Activated T-cell treated with anti-CD3 and anti-CD28 coated beads, Interleukin-2, amount 50 U/mL, for 24 hours (primary cell): Measurements from ENCODE around the gene PBX1.

Experiments used
- DNase-seq: peaks from one replicate; pipeline ENCODE4 v3.0.0-alpha.2; 2020
- H3K27ac Mint-ChIP-seq: 2 replicates; pipeline ENCODE4 v1.8.0; 2020; ENCODE audit warnings: mild to moderate bottlenecking, mixed read lengths
- H3K27me3 Mint-ChIP-seq: 2 replicates; pipeline ENCODE4 v1.8.0; 2020; ENCODE audit warnings: mixed read lengths
- H3K36me3 Mint-ChIP-seq: 2 replicates; pipeline ENCODE4 v1.8.0; 2020; ENCODE audit warnings: low read depth, mixed read lengths
- H3K4me1 Mint-ChIP-seq: 2 replicates; pipeline ENCODE4 v1.8.0; 2020; ENCODE audit warnings: low read depth, mixed read lengths
- H3K4me3 Mint-ChIP-seq: 2 replicates; pipeline ENCODE4 v1.8.0; 2020; ENCODE audit warnings: mild to moderate bottlenecking, moderate library complexity, mixed read lengths
- H3K9me3 Mint-ChIP-seq: 2 replicates; pipeline ENCODE4 v1.8.0; 2020; ENCODE audit warnings: mixed read lengths

Gene PBX1

DNA sequence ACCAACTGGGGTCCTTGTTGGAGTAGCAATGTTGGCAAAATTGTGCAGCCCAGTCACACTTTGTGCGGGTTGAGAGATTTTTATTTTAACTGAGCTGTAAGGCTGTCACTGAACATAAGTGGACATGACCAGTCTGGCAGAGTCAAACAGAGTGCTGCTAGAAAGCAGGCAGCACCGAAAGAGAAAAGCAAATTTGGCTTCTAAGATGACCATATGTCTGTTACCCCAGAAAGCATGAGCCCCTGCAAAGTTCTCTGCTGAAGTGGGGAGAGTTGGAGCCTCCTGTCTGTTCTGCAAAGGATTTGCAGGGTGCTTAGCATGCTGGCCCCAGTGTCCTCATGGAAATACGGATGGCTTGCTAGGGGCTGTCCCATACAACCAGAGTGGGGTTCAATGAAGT, 220.4 kb downstream of the PBX1 start:
- DNase-seq: no peak
- Mint-ChIP-seq H3K9me3 (no peaks in the 10 kb centered on the region), H3K27me3 (no peaks in the 10 kb centered on the region), H3K27ac (no peak overlapping the region), H3K4me3 (no peak overlapping the region), H3K36me3 (no peaks in the 10 kb centered on the region), H3K4me1 (no peaks in the 10 kb centered on the region)

DNA sequence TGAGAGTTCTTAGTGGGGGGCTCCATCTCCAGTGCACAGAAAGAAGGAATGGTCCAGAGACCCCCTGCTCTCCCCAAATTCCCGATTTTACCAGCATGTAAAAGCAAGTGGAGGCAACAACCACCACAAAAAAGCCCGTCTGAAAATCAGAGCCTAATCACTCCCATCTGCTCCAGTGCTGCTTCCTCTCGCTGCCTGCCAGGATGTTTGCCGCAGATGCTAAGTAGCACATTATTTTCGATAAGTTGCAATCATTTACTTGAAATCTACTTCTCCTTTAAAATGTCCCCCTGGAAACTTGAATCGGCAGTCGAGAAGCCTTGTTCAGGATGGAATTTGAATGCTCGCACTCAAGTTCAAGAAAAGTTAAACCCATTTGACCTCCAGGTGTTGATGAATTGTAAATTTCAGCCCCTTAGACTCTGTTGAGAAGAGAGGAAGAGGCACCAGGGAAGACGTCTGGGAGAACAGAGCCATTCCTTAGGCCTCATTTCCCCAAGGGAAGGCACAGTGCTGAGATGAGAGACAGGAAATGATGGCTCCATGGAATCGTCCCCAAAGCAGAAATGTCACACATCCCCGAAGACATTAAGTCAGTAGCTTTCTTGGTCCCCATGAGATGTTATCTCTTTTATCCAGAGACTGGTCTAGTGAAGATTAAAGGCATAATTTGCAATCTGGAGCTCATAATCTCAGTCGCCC, 221.3 kb downstream of the PBX1 start:
- H3K4me3 Mint-ChIP-seq: no peak overlapping the region
- H3K36me3 Mint-ChIP-seq: no peaks in the 10 kb centered on the region
- no peaks in the 10 kb centered on the region for H3K9me3 Mint-ChIP-seq
- H3K4me1 Mint-ChIP-seq: no peaks in the 10 kb centered on the region
- DNase-seq: no peak
- H3K27me3 Mint-ChIP-seq: no peaks in the 10 kb centered on the region
- H3K27ac Mint-ChIP-seq: no peak overlapping the region

DNA sequence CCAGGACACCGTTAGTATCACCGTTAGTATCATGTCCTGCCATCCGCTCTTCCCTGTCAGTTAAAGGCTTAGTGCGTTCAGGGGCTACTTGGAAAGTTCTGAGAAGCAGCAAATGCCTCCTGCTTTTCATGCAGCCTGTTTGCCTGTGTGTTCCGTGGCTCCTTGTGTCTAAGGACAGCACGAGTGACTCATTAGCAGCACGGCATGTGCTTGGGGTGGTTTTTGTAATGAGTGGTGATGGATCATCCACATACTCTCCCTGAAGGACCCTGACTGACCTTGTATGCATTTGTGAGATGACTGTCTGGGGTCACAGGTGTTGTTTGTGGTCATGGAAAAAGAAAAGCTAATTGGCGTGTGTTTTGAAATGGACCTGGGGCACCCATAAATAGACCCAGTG, 221.9 kb downstream of the PBX1 start:
- H3K36me3 Mint-ChIP-seq: no peaks in the 10 kb centered on the region
- H3K27ac Mint-ChIP-seq: no peak overlapping the region
- H3K27me3 Mint-ChIP-seq: no peaks in the 10 kb centered on the region
- no peak overlapping the region for H3K4me3 Mint-ChIP-seq
- H3K9me3 Mint-ChIP-seq: no peaks in the 10 kb centered on the region
- no peaks in the 10 kb centered on the region for H3K4me1 Mint-ChIP-seq
- DNase-seq: no peak

DNA sequence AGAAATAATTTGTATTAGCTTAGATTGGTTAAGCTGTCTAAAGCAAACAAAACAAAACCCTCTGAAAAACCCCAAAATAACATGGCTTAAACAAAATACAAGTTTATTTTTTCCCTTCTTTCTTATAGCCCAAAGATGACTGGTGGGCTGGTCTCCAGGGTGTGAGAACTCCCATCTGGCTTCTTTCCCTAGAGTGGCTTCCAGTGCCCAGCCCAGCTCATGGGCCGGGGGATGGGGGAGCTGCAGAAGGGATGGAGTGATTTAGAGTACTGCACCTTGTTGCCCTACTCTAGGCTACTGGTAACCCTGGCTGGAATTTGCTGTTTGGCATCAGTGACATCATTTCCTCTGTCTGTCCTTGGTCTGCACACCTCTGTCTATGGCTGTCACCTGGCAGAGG, 223.0 kb downstream of the PBX1 start:
- Mint-ChIP-seq H3K4me3 (no peak overlapping the region), H3K4me1 (no peaks in the 10 kb centered on the region), H3K27me3 (no peaks in the 10 kb centered on the region), H3K27ac (no peak overlapping the region), H3K36me3 (no peaks in the 10 kb centered on the region), H3K9me3 (no peaks in the 10 kb centered on the region)
- DNase-seq: no peak

DNA sequence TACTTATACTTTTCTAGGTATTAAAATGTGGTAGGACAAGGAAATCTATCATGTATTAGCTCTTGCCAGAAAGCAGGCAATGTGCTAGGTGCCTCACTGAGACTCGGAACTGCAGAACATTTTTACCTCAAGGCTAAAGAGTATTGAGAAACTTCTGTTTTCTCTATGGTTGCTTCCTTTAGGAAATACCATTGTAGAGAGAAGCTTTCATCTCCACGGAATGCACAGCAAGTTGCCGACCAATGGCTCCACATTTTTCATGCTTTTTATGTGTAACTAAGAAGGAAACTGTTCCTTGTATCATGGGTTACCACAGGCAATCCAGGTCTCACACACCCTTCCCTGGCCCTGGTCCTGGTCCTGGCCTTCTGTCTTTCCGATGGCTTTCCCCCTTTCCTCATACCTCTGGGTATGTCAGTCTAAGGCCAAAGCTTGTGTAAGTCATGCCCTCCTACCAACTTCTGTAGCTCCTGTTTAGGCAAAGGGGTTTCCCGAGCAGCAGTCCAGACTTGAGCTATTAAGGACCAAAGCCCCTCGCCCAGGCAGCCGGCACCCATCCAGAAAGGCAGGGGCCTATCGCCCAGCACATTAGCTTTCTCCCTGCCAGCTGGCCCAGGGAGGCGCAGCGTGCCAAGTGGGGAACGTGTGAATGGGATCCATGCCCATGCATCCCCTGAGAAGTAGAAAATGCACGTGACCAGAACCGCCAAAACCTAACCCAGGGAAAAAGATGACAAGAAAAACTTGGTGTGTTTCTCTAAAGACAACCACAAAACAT, 225.0 kb downstream of the PBX1 start:
- Mint-ChIP-seq H3K9me3 (no peaks in the 10 kb centered on the region), H3K27me3 (peaks cover 6% of the 10 kb centered on the region), H3K27ac (no peak overlapping the region), H3K36me3 (no peaks in the 10 kb centered on the region), H3K4me3 (no peak overlapping the region), H3K4me1 (peaks cover 4% of the 10 kb centered on the region)
- DNase-seq: no peak

DNA sequence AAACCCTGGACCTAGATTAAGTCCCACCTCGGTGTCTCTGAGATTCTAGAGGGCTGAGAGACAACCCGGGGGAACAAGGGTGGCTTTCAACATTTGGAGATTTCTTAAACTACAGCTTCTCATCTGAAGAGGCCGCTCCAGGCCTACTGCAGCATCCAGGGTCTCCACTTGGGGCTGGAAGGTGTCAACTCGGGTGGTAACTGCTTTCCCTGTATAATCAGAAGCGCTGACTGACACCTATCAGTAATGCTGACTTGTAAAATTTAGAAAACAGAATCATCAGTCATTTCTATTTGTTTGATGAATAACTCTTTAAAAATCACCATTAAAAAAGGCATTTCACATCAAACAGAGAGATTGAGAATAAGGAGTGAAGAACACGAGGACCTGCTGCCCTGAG, 226.0 kb downstream of the PBX1 start:
- Mint-ChIP-seq H3K9me3 (no peaks in the 10 kb centered on the region), H3K36me3 (no peaks in the 10 kb centered on the region), H3K4me3 (no peak overlapping the region), H3K27ac (no peak overlapping the region), H3K27me3 (peaks cover 6% of the 10 kb centered on the region), H3K4me1 (peaks cover 4% of the 10 kb centered on the region)
- DNase-seq: no peak

DNA sequence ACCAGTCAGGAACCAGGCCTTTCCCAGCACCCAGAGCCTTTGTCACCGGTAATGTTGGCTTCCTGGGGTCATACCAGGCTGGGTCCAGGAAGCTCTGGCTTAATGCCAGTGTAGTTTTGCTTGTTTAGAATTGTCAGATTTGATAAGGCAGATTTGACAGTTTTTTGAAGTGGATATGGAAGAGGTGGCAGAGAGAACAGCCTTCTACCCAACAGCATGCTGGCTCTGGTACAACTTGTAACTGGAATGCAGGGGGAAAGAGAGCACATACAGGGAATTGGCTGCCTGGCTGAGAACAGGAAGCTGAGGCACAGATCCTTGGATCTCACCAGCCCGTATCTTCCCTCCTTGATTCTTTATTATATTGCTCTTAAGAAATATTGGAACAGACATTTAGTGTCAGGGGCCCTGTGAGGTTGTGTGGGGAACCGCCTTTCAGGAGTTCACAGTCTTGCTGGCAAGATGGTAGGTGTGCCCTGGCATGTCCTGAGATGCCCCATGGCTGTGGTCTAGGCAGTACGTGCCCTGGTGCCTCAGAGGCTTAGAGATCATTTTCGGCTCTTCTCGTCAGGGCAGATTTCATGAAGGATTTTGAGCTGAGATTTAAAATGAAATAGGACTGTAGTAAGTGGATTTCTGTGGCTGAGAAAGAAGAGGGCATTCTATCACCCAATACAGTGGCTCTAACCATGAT, 227.0 kb downstream of the PBX1 start:
- Mint-ChIP-seq H3K36me3 (no peaks in the 10 kb centered on the region), H3K4me1 (peaks cover 4% of the 10 kb centered on the region), H3K4me3 (no peak overlapping the region), H3K27ac (no peak overlapping the region), H3K9me3 (no peaks in the 10 kb centered on the region), H3K27me3 (peaks cover 6% of the 10 kb centered on the region)
- no peak for DNase-seq

DNA sequence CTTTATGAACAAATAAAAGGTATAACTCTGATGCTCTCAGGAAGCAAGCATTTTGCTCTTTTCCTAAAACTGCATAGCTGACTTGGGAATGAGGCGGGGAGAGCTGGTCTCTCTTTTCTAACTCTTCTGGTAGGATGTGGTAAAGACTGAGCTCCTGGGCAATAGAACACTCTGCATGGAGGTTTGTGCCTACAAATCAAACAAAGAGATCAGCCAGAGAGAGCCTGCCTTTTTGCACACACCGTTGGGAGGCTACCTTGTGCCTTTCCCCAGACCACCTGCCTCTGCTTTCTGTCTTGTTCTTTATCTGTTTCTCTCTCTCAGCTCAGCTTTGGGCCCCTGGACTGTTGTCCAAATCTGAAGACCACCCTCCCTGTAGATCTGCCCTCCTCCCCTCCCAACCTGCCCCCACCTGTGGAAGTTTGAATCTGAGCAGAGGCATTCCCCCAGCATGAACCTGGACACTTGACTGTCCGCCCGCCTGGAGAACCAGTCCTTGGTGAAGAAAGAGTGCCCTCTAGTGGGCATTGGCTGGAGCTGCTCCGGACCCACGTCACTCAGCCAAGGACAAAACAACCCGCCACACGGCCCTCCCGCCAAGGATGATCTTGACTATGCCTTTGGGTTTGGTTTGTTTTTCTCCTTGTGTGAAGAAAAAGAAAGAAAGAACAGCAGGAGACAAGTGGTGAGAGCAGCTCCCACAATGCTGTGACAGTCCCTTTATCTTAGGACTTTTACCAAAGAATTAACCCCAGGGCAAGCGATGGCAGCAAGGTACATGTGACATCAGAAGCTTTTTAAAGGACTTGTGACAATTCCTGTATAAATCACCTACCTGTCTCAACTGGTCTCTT, 228.2 kb downstream of the PBX1 start:
- no peak overlapping the region for H3K4me3 Mint-ChIP-seq
- peaks cover 6% of the 10 kb centered on the region for H3K27me3 Mint-ChIP-seq
- no peak overlapping the region for H3K27ac Mint-ChIP-seq

DNA sequence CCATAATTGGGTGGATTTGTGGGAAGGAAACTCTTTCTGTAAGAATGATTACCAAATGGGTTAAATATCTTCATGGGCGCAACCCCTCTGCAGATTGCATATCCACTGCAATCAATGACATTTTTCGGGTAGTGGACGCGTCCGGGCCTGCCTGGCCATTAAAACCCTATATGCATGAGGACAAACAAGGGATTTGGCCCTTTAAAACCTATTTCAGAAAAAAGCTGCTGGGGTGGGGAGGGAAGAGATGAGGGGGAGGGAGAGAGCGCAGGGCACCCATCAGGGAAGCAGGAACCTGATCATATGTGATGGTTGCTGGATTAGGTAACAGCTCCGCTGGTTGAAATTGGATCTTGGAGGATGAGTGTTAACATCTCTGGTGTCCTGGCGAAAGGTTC, 228.8 kb downstream of the PBX1 start:
- H3K4me3 Mint-ChIP-seq: no peak overlapping the region
- peaks cover 6% of the 10 kb centered on the region for H3K27me3 Mint-ChIP-seq
- DNase-seq: no peak
- H3K36me3 Mint-ChIP-seq: no peaks in the 10 kb centered on the region
- peaks cover 4% of the 10 kb centered on the region for H3K4me1 Mint-ChIP-seq
- H3K9me3 Mint-ChIP-seq: no peaks in the 10 kb centered on the region
- H3K27ac Mint-ChIP-seq: no peak overlapping the region

More for the DNA sequence above, 228.2 kb downstream of the PBX1 start:
- no peaks in the 10 kb centered on the region for H3K9me3 Mint-ChIP-seq
- DNase-seq: peak; percentile 70
- no peaks in the 10 kb centered on the region for H3K36me3 Mint-ChIP-seq
- peaks cover 4% of the 10 kb centered on the region for H3K4me1 Mint-ChIP-seq

DNA sequence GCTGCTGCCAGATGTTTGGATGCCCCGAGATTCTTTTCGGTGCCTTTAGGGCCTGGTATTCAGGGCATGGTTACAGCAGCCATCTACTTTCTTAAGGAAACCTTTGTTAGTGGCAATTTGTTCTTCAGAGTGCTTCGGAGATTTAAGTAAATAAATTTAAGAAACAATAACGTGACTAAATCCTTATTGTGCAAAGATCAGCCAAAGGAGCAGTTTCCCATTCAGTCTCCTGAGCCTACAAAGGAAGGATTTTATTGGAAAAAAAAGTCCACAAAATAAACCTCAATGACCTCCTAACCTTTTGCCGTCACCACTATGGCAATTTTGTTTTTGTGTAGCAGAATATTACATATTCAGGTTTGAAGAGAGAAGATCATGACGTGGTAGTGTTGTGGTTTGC, 231.1 kb downstream of the PBX1 start:
- no peaks in the 10 kb centered on the region for H3K9me3 Mint-ChIP-seq
- H3K27ac Mint-ChIP-seq: no peak overlapping the region
- H3K36me3 Mint-ChIP-seq: no peaks in the 10 kb centered on the region
- peaks cover 6% of the 10 kb centered on the region for H3K27me3 Mint-ChIP-seq
- no peak for DNase-seq
- peaks cover 4% of the 10 kb centered on the region for H3K4me1 Mint-ChIP-seq
- no peak overlapping the region for H3K4me3 Mint-ChIP-seq

DNA sequence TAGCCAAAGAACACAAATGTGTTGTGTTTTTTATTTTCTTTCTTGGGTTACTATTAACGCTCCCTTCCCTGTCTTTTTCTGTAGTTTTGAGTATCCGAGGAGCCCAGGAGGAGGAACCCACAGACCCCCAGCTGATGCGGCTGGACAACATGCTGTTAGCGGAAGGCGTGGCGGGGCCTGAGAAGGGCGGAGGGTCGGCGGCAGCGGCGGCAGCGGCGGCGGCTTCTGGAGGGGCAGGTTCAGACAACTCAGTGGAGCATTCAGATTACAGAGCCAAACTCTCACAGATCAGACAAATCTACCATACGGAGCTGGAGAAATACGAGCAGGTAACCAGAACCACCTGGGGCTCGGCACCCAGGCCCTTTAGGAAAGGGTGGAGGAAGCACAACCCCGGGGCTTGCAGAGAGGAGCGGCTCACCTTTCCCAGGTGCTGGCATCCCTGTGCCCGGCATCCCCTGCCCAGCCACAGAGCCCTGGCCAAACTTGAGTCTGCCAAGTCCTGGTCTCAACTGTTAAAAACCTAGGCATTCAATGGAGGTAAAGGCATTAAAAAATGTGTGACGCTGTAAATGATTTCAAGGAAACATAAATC, 233.5 kb downstream of the PBX1 start:
- H3K36me3 Mint-ChIP-seq: no peaks in the 10 kb centered on the region

DNA sequence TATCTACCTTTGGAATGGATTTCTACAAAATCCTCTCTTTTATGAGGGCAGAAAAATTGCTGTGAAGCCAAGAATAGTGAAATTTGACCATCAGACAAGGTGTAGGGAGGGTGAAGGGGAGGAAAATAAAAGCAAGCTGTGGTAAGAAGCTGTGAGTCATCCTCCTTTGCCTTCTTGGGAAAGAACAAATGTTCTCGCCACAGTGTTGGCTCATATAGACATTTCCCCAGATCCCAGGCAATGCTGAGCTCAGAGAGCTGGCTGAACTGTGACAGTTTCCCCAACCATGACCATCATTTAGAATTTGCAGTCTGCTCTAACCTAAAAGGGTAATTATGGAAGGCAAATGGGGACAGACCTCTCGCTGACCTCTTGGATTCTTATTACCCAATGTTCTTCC, 235.4 kb downstream of the PBX1 start:
- Mint-ChIP-seq H3K27ac (no peak overlapping the region), H3K27me3 (no peaks in the 10 kb centered on the region), H3K9me3 (no peaks in the 10 kb centered on the region), H3K4me3 (no peak overlapping the region), H3K36me3 (no peaks in the 10 kb centered on the region), H3K4me1 (no peaks in the 10 kb centered on the region)
- DNase-seq: no peak

More for the DNA sequence above, 233.5 kb downstream of the PBX1 start:
- Mint-ChIP-seq H3K27me3 (peaks cover 4% of the 10 kb centered on the region), H3K27ac (no peak overlapping the region), H3K9me3 (no peaks in the 10 kb centered on the region), H3K4me1 (no peaks in the 10 kb centered on the region), H3K4me3 (no peak overlapping the region)
- no peak for DNase-seq

DNA sequence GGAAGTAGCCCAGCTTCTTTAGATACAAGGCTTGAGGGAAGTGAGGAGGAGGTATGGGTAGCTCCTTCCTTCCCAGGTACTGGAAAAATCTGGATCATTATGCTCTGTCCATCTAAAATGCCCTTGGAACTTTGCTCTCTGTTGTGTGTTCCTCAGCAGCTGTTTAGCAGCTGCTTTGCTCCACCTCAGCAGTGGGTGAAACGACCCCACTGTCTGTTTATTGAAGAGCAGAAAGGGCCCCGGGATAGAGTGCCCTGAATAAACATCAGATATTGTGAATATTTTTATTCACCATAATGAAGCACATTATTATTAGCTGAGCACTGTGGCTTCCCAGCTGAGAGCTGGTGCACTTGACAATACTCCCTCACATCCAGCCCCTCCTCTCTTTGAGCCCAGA, 237.9 kb downstream of the PBX1 start:
- Mint-ChIP-seq H3K4me1 (no peaks in the 10 kb centered on the region), H3K4me3 (no peak overlapping the region), H3K36me3 (no peaks in the 10 kb centered on the region), H3K27me3 (no peaks in the 10 kb centered on the region), H3K9me3 (no peaks in the 10 kb centered on the region), H3K27ac (no peak overlapping the region)
- no peak for DNase-seq

DNA sequence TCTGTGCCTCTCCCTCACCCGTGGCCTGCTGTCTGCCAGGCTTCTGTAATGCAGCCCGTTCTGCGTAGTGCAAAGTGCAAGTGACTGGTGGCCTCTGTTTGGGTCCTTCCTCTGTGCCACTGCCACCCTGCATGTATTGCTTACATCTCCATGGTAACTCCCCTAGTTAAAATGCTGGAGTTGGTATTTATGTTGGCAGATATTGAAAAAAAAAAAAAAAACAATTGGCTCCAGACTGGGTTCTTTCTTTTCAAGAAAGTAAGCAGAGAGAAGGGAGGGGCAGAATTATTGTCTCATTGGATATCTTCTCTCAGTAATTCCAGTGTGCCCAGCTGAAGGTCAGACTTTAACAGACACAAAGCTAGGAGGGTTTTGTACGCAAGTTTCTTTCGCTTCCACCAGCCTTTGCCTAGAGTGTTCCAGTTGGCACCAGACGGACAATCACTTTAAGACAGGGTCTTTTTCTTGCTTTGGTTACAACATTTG, 242.3 kb downstream of the PBX1 start:
- Mint-ChIP-seq H3K4me1 (no peaks in the 10 kb centered on the region), H3K27ac (no peak overlapping the region), H3K9me3 (no peaks in the 10 kb centered on the region), H3K36me3 (no peaks in the 10 kb centered on the region), H3K4me3 (no peak overlapping the region), H3K27me3 (no peaks in the 10 kb centered on the region)
- DNase-seq: no peak
